GM12872 (cell line): ENCODE measurements around the gene CHMP4A.

Experiments
- CTCF ChIP-seq: IDR thresholded peaks from 3 replicates; pipeline ENCODE4 v1.5.1; 2011; ENCODE audit warnings: low read depth, mild to moderate bottlenecking, low read length, moderate library complexity; ENCODE audit not compliant: insufficient read depth

CHMP4A gene

GRCh38 chr14:24192933-24193332, 20.4 kb downstream of the CHMP4A start:
- TF ChIP-seq CTCF: no peak

- no peak for TF ChIP-seq CTCF
Observed at GRCh38 chr14:24190416-24190815, 22.9 kb downstream of the CHMP4A start.

GRCh38 chr14:24189460-24189859, 23.8 kb downstream of the CHMP4A start:
- no peak for TF ChIP-seq CTCF

GRCh38 chr14:24189059-24189375, 24.3 kb downstream of the CHMP4A start:
- no peak for TF ChIP-seq CTCF

- TF ChIP-seq CTCF: no peak
Observed at GRCh38 chr14:24188251-24189058, 24.8 kb downstream of the CHMP4A start, which contains the start of gene IPO4. Gene IPO4, minus strand, starts transcription at chr14:24188816. Its CDS starts 29 bp downstream, at chr14:24188787.

GRCh38 chr14:24187539-24187915, 25.8 kb downstream of the CHMP4A start:
- no peak for TF ChIP-seq CTCF

GRCh38 chr14:24186831-24187538, 26.3 kb downstream of the CHMP4A start:
- TF ChIP-seq CTCF: no peak
